Fibroblast of skin of left quadriceps (primary cell): ENCODE measurements around the gene TRAPPC4.

ENCODE experiments used
- DNase-seq, 2 experiments: peaks; one replicate each; pipeline ENCODE4 v3.0.0-alpha.2; 2013; ENCODE audit warnings: low read depth in 2 of 2

TRAPPC4 gene

DNA sequence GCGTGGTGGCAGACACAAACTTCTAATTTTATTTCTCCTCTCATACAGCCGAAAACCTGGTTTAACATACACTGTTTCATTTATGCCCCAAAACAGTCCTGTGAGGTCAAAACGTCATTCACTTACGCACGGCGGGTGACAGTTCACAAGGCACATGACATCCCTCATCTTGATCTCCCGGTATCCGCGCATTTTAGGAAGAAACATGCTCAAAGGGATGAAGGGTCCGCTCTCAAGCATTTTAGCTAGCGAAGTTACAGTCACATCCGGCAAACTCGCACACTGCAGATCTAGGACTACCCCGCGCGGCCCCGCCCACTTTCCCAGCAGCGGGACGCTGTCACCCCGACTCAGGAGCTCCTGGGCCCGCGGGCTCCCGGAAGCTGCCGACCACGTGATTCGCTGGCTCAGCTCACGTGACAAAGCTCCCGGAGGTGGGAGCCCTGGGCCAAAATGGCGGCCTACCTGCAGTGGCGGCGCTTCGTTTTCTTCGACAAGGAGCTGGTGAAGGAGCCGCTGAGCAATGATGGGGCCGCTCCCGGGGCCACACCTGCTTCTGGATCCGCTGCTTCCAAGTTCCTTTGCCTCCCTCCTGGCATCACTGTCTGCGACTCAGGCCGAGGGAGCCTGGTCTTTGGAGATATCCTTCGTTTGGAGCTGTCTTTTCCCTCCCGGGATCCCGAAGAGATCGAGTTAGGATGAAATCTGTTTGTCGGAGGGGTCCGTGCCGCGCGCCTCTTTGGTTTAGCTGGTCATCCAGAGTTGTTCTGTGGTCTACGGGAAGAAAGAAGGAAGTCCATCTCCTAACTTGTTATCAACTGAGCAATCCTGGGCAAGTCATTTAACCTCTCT is 49.0 kb downstream of the TRAPPC4 start, which contains the start of gene VPS11:
VPS11 (plus strand) TSS at position 448 of the 852 bp plus-strand sequence; CDS start at position 454, 6 bp downstream.
- peak; percentile 88 to 89 for DNase-seq
